ENCODE results near the gene ESR1.
"Not testable (repeated sequence)": the region's sequence is repeated elsewhere in the genome, so short reads cannot be mapped to it uniquely, and the experiment has no call there.

ESR1 gene

GRCh38 chr6:151858294-151858693 lies 50.8 kb downstream of the ESR1 start:
- Mint-ChIP-seq H3K36me3 (peaks cover 2% of the 10 kb centered on the region), H3K27me3 (no peaks in the 10 kb centered on the region), H3K4me3 (no peak overlapping the region), H3K9me3 (no peaks in the 10 kb centered on the region), H3K4me1 (no peaks in the 10 kb centered on the region), H3K27ac (no peak overlapping the region)

- Mint-ChIP-seq H3K27ac (no peak overlapping the region), H3K4me1 (no peaks in the 10 kb centered on the region)
Measured at GRCh38 chr6:151862461-151862860, 55.0 kb downstream of the ESR1 start.

GRCh38 chr6:151867361-151867869 lies 59.9 kb downstream of the ESR1 start:
- peaks cover 14% of the 10 kb centered on the region for H3K36me3 Mint-ChIP-seq
- not testable (repeated sequence) for H3K4me1 Mint-ChIP-seq, H3K9me3 Mint-ChIP-seq, H3K27ac Mint-ChIP-seq, H3K4me3 Mint-ChIP-seq, H3K27me3 Mint-ChIP-seq

More at GRCh38 chr6:151862461-151862860, 55.0 kb downstream of the ESR1 start:
- no peaks in the 10 kb centered on the region for H3K9me3 Mint-ChIP-seq
- no peak overlapping the region for H3K4me3 Mint-ChIP-seq
- no peaks in the 10 kb centered on the region for H3K27me3 Mint-ChIP-seq
- H3K36me3 Mint-ChIP-seq = peaks cover 5% of the 10 kb centered on the region

GRCh38 chr6:151869345-151869744 lies 61.9 kb downstream of the ESR1 start:
- no peaks in the 10 kb centered on the region for H3K4me1 Mint-ChIP-seq
- H3K36me3 Mint-ChIP-seq = peaks cover 11% of the 10 kb centered on the region
- H3K9me3 Mint-ChIP-seq = peaks cover 5% of the 10 kb centered on the region
- no peak overlapping the region for H3K4me3 Mint-ChIP-seq
- no peaks in the 10 kb centered on the region for H3K27me3 Mint-ChIP-seq
- H3K27ac Mint-ChIP-seq = no peak overlapping the region

- Mint-ChIP-seq H3K27me3 (no peaks in the 10 kb centered on the region), H3K9me3 (peaks cover 5% of the 10 kb centered on the region), H3K27ac (no peak overlapping the region), H3K4me1 (no peaks in the 10 kb centered on the region), H3K4me3 (no peak overlapping the region), H3K36me3 (peaks cover 11% of the 10 kb centered on the region)
Measured at GRCh38 chr6:151869787-151870186, 62.3 kb downstream of the ESR1 start.

GRCh38 chr6:151870375-151870774 lies 62.9 kb downstream of the ESR1 start:
- Mint-ChIP-seq H3K27ac (no peak overlapping the region), H3K27me3 (no peaks in the 10 kb centered on the region), H3K4me3 (no peak overlapping the region), H3K9me3 (peaks cover 5% of the 10 kb centered on the region), H3K4me1 (no peaks in the 10 kb centered on the region), H3K36me3 (peaks cover 11% of the 10 kb centered on the region)

- Mint-ChIP-seq H3K4me3 (no peak overlapping the region), H3K36me3 (peaks cover 5% of the 10 kb centered on the region), H3K27me3 (no peaks in the 10 kb centered on the region), H3K4me1 (no peaks in the 10 kb centered on the region), H3K27ac (no peak overlapping the region), H3K9me3 (no peaks in the 10 kb centered on the region)
Measured at GRCh38 chr6:151875524-151875923, 68.0 kb downstream of the ESR1 start.

GRCh38 chr6:151876122-151876521 lies 68.6 kb downstream of the ESR1 start:
- Mint-ChIP-seq H3K4me3 (no peak overlapping the region), H3K9me3 (no peaks in the 10 kb centered on the region), H3K36me3 (peaks cover 5% of the 10 kb centered on the region), H3K27ac (no peak overlapping the region), H3K4me1 (no peaks in the 10 kb centered on the region), H3K27me3 (no peaks in the 10 kb centered on the region)

GRCh38 chr6:151877458-151877857 lies 70.0 kb downstream of the ESR1 start:
- Mint-ChIP-seq H3K4me3 (no peak overlapping the region), H3K9me3 (no peaks in the 10 kb centered on the region), H3K27me3 (no peaks in the 10 kb centered on the region), H3K27ac (no peak overlapping the region), H3K4me1 (no peaks in the 10 kb centered on the region), H3K36me3 (peaks cover 9% of the 10 kb centered on the region)

- Mint-ChIP-seq H3K4me1 (no peaks in the 10 kb centered on the region), H3K27ac (no peak overlapping the region), H3K36me3 (peaks cover 14% of the 10 kb centered on the region), H3K4me3 (no peak overlapping the region), H3K9me3 (no peaks in the 10 kb centered on the region), H3K27me3 (no peaks in the 10 kb centered on the region)
Measured at GRCh38 chr6:151881231-151881630, 73.7 kb downstream of the ESR1 start.

GRCh38 chr6:151882206-151882605 lies 74.7 kb downstream of the ESR1 start:
- Mint-ChIP-seq H3K27me3 (no peaks in the 10 kb centered on the region), H3K4me3 (no peak overlapping the region), H3K4me1 (no peaks in the 10 kb centered on the region), H3K9me3 (no peaks in the 10 kb centered on the region), H3K36me3 (peaks cover 14% of the 10 kb centered on the region), H3K27ac (no peak overlapping the region)

GRCh38 chr6:151885234-151885633 lies 77.8 kb downstream of the ESR1 start:
- peaks cover 14% of the 10 kb centered on the region for H3K36me3 Mint-ChIP-seq
- no peaks in the 10 kb centered on the region for H3K9me3 Mint-ChIP-seq
- no peaks in the 10 kb centered on the region for H3K4me1 Mint-ChIP-seq
- H3K27ac Mint-ChIP-seq = no peak overlapping the region
- no peak overlapping the region for H3K4me3 Mint-ChIP-seq
- no peaks in the 10 kb centered on the region for H3K27me3 Mint-ChIP-seq

- Mint-ChIP-seq H3K27ac (no peak overlapping the region), H3K4me1 (no peaks in the 10 kb centered on the region), H3K27me3 (no peaks in the 10 kb centered on the region), H3K4me3 (no peak overlapping the region), H3K36me3 (peaks cover 14% of the 10 kb centered on the region), H3K9me3 (peaks cover 21% of the 10 kb centered on the region)
Measured at GRCh38 chr6:151891524-151891923, 84.0 kb downstream of the ESR1 start.

GRCh38 chr6:151894426-151894825 lies 86.9 kb downstream of the ESR1 start:
- H3K27me3 Mint-ChIP-seq, H3K4me3 Mint-ChIP-seq, H3K4me1 Mint-ChIP-seq, H3K27ac Mint-ChIP-seq: not testable (repeated sequence)
- Mint-ChIP-seq H3K36me3 (peaks cover 19% of the 10 kb centered on the region), H3K9me3 (peaks cover 32% of the 10 kb centered on the region)

- H3K4me3 Mint-ChIP-seq, H3K4me1 Mint-ChIP-seq, H3K27ac Mint-ChIP-seq, H3K27me3 Mint-ChIP-seq: not testable (repeated sequence)
- Mint-ChIP-seq H3K9me3 (peaks cover 25% of the 10 kb centered on the region), H3K36me3 (peaks cover 23% of the 10 kb centered on the region)
Measured at GRCh38 chr6:151899221-151899620, 91.7 kb downstream of the ESR1 start.

GRCh38 chr6:151899796-151900195 lies 92.3 kb downstream of the ESR1 start:
- peaks cover 20% of the 10 kb centered on the region for H3K36me3 Mint-ChIP-seq
- not testable (repeated sequence) for H3K27ac Mint-ChIP-seq, H3K27me3 Mint-ChIP-seq, H3K4me1 Mint-ChIP-seq, H3K4me3 Mint-ChIP-seq
- peaks cover 19% of the 10 kb centered on the region for H3K9me3 Mint-ChIP-seq

- H3K27me3 Mint-ChIP-seq = no peaks in the 10 kb centered on the region
- H3K4me3 Mint-ChIP-seq = no peak overlapping the region
- H3K27ac Mint-ChIP-seq = no peak overlapping the region
- H3K4me1 Mint-ChIP-seq = no peaks in the 10 kb centered on the region
- H3K9me3 Mint-ChIP-seq = peaks cover 17% of the 10 kb centered on the region
- H3K36me3 Mint-ChIP-seq = peaks cover 17% of the 10 kb centered on the region
Measured at GRCh38 chr6:151900256-151900655, 92.8 kb downstream of the ESR1 start.
